OCI-M2 (cell line): Measurements from ENCODE around the gene NLGN1.
"Not testable (repeated sequence)": the region's sequence is repeated elsewhere in the genome, so short reads cannot be mapped to it uniquely, and the experiment has no call there.

Experiments used
- DNase-seq: peaks from one replicate; lab custom pipeline; 2025; ENCODE audit not compliant: unreplicated experiment; lab: John Stamatoyannopoulos, UW

Gene NLGN1

DNA sequence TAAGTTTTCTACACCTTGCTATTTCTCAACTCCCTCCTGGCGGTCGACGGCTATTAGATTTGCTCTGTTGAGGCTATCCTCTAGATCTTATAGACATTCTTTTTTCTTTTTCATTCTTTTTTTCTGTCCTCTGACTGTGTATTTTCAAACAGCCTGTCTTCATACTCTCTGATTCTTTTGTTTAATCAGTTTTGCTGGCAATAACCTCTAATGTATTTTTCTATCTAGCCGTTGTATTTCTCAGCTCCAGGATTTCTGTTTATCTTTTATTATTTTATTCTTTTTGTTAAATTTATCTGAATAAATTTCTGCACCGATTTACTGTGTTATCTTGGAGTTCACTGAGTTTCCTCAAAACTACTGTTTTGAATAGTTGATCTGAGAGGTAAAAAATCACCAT, 31.5 kb downstream of the NLGN1 start:
- no peak for DNase-seq

DNA sequence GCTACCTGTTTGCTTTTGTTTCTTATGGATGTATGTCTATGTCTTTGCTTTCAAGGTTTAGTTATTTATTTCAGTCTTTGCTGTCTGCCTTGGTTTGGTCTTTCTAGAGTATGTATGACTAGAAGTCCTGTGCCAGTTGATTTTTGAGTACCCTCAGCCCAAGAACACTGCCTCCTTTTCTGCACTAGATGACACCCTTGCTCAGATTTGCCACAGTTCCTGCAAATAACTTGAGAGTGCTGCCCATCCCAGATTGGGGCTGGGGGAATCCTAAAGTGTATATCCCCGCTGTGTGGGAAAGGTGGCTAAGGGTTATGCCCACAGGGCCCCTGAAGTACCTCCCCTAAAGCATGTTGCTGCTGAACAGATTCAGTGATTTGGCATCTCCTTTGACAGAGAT, 32.0 kb downstream of the NLGN1 start:
- DNase-seq = no peak

- DNase-seq = no peak
Observed at GRCh38 chr3:173430576-173430975, 33.0 kb downstream of the NLGN1 start.

DNA sequence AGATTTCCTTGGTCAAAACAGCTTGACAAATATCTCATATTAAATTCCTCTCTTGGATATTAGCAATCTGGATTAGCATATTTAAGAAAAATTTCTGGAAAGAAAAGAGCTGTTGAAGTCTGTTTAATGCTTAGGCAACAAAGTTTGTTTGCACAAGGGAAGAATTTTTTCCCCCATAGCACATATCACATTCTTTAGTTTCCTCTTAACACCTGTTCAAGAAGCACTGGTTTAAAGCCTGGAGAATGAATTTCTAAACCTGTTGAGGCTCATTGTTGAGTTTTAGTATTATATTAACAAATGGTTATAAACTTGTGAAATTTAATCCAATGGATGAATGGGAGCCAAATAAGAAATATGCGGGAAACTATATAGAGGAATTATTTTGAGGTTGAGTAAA, 41.5 kb downstream of the NLGN1 start:
- DNase-seq = no peak

DNA sequence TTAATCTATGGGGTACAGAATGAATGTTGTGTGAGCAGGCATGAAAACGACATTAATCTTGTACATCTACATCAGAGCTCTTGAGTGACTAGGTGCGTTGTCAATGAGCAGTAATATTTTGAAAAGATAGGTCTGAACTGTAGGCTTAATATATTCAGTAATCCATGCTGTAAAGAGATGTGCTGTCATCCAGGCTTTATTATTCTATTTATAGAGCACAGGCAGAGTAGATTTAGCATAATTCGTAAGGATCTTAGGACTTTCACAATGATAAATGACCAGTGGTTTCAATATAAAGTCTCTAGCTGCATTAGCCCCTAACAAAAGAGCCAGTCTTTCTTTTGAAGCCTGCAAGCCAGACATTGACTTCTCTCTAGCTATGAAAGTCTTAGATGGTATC, 43.0 kb downstream of the NLGN1 start:
- DNase-seq = no peak

DNA sequence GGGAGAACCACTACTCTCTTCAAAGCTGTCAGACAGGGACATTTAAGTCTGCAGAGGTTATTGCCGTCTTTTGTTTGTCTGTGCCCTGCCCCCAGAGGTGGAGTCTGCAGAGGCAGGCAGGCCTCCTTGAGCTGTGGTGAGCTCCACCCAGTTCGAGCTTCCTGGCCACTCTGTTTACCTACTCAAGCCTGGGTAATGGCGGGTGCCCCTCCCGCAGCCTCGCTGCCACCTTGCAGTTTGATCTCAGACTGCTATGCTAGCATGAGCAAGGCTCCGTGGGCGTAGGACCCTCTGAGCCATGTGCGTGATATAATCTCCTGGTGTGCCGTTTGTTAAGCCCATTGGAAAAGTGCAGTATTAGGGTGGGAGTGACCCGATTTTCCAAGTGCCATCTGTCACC, 54.0 kb downstream of the NLGN1 start:
- DNase-seq = not testable (repeated sequence)

- no peak for DNase-seq
Observed at GRCh38 chr3:173463250-173463649, 65.7 kb downstream of the NLGN1 start.

DNA sequence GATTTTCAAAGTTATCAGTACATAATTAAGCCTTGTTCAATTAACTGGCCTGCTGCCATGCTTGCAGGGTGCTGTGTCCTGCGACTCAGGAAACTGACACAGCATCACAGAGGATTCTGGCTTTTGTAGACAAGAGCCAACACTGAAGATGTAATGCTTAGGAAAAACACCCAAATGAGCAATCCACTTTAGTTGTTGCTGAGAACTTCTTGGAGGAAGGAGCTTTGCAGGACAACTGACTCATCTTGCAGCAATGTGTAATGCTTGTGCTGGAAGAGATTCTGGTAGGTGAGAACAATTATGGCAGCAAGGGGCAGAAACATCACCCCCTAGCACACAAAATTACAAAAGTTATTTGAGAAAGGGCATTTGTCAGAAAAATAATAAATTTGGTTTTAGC, 67.6 kb downstream of the NLGN1 start:
- DNase-seq = no peak

GRCh38 chr3:173465898-173466678, 68.5 kb downstream of the NLGN1 start:
- no peak for DNase-seq

GRCh38 chr3:173467501-173467900, 70.0 kb downstream of the NLGN1 start:
- DNase-seq = no peak

DNA sequence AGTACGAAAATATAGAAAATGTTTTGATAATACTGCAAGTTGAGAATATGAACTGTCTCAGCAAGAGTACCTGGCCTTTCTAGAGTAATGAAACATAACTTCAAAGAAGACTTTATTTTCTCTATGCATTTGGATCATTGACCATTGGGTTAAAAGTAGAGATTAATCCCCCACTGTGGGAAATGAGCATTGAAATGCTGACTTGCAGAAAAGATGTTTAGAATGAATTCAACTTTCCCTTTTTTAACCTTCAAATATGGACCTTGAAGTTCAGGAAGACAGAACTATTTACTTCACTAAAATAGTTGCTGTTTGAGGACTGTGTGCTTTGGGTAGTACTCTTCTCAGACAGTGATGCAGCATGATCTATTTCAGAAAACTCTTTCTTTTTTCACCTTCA, 75.7 kb downstream of the NLGN1 start:
- no peak for DNase-seq

GRCh38 chr3:173479301-173479700, 81.8 kb downstream of the NLGN1 start:
- no peak for DNase-seq

DNA sequence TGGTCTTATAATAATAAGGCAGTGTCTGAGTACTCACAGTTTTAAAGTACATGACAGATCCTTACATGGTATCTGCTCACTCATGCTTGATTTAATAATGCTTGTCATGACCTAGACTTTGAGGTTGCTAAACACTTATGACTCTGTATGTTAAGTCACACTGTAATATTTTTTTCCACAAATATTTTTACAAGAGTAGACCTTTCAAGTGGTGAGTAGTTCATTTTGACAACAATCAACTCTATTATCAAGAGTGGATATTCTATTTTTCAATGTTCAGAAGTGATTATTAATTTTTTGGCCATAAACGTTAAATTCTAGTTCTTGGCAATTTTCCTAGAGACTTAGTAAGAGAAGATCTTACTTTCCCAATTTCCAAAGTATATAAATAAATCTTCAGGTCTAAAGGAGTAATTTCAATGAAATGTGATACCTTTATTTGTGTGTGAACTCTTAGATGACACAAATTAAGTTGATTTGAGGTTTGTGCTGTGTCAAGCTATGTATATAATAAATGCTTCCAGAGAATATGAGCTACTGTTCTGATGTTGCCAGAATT, 104.5 kb downstream of the NLGN1 start:
- DNase-seq = no peak

- DNase-seq = no peak
Observed at GRCh38 chr3:173502983-173503568, 105.5 kb downstream of the NLGN1 start.

DNA sequence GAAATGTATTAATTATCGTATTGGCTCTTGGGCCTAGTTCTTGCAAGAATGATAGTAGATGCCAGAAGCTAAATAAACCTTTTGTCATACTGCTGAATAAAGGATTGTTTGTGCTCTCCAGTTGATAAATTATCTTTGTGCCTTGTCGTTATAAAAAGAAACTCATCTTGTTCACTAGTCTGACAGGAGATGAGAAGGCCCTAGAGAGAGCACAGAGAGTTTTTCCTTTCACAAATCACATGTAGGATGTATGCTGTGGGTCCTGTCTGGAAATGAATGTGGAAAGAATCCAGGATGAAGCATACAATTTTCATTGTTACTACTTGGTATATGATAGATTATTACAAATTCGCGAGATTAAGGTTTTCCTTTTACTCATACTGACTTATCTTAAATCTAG, 113.0 kb downstream of the NLGN1 start:
- no peak for DNase-seq

GRCh38 chr3:173513123-173513522, 115.6 kb downstream of the NLGN1 start:
- DNase-seq = no peak

DNA sequence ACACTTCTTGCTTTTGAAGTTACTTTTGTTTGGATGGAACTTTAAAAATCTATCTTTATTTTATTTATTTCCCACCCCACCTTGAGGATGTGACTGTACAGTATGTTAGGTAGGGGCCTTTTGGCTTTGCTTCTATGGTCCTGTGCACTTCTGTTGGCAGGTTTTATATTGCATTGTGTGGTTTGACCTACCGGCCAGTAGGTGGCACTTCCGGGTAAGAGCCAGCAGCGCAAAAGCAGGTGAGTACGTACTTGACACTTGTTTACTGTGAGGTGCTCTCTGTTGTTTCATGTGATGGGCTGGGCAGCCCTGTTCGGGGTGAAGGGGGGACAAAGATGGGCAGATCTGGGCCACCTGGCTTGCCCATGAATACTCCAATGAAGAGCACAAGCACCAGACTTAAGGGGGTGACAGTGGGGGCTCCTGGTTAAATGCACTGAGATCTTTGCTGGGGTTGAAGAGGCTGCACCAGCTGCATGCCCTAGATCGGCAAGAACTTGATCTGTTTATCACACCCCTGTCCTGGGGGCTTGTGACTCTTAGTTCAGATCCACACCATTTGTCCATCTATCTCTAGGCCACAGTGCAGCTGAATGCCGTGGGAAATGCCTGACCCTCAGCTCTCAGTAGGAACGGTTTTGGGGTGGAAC, 131.6 kb downstream of the NLGN1 start:
- no peak for DNase-seq

GRCh38 chr3:173531602-173532001, 134.1 kb downstream of the NLGN1 start:
- DNase-seq = no peak

DNA sequence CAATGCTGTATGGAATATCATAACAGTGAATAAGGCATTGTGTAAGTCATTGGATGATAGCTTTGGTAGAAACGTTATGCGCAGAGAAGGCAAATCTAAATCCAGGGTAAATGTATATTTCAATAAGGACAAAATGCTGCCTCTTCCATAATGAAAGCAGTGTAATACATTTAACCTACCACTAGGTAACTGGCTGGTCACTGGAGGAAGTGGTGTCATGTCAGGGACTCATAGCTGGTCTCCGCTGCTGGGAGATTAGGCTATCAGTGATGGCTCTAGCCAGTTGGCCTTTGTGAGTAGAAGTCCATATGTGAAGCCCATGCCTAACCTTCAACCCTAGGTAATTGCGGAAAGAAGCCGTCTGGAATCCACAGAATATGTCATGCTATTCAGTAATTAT, 140.9 kb downstream of the NLGN1 start:
- no peak for DNase-seq

- not testable (repeated sequence) for DNase-seq
Observed at GRCh38 chr3:173545590-173545989, 148.0 kb downstream of the NLGN1 start.

DNA sequence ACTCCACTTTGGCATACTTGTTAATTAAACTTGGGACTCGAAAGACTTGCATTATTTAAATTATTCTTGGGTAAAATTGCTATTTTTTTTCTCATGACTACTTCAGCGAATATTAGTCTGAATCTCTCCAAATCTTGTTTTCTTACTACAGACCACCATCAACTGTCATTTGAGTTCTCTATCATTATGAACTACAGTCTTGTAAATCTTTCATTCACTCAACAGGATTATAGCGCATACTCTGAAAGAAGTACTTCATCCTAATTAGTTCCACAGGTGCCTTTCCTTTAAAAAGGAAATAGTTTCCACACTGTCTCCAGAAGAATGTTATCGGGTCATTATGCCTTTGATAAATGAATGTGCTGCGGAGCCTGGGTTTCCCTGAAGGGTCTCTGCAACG, 149.5 kb downstream of the NLGN1 start:
- no peak for DNase-seq

DNA sequence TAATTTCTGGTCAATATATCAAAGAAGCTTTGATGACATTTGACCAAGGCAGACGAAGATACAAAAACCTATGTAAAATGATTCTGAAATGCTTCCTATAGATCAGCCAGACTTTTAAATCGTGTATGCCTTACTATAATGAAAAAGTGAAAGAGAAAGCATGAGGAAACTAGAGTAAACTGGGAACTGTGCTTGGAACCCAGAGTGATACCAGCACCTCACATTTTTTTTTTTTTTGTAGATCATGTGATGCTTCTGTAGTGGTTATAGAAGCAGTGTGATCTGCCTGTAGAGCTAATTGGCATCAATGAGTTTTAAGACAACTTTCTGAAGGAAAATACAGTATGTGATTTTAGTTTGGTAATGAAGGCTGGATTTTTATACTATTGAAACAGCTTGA, 150.7 kb downstream of the NLGN1 start:
- DNase-seq = no peak
